RCC 7860 (cell line): ENCODE data around the gene C2orf49.

ENCODE experiments used
- DNase-seq: peaks from one replicate; pipeline ENCODE4 v3.0.0-alpha.2; 2015; ENCODE audit warnings: low spot score
- FAIRE-seq: peaks from 2 replicates; lab custom pipeline; 2012; peaks lifted over from hg19 to GRCh38; lab: Jason Lieb, UNC

C2orf49 gene

GRCh38 chr2:105397953-105398335 is 60.6 kb downstream of the C2orf49 start:
- FAIRE-seq (no peak), DNase-seq (peak; percentile 21)

- DNase-seq (peak; percentile 73), FAIRE-seq (no peak)
These were observed 61.2 kb downstream of the C2orf49 start, which contains the start of gene FHL2 for GRCh38 chr2:105398336-105399206. Gene FHL2, minus strand, starts transcription at chr2:105399051. Its CDS starts 12,535 bp downstream, at chr2:105386516.
